Fibroblast of mammary gland (primary cell): Measurements from ENCODE around the gene MAOA.

ENCODE experiments used
- DNase-seq: peaks from one replicate; pipeline ENCODE4 v3.0.0-alpha.2; 2010; ENCODE audit warnings: low read depth
- H3K4me3 ChIP-seq: 2 replicates; pipeline ENCODE4 v1.5.1; 2011; ENCODE audit warnings: low read depth, mild to moderate bottlenecking, low read length, moderate library complexity; ENCODE audit not compliant: control insufficient read depth
- CTCF ChIP-seq: conservative IDR thresholded peaks from 2 replicates; pipeline ENCODE4 v1.5.1; 2011; ENCODE audit warnings: low read depth, low read length, inconsistent platforms; ENCODE audit not compliant: control insufficient read depth, insufficient read depth

MAOA gene

GRCh38 chrX:43745938-43746721 is 90.0 kb downstream of the MAOA start:
- TF ChIP-seq CTCF: no peak

GRCh38 chrX:43747476-43747875 is 91.4 kb downstream of the MAOA start:
- no peak for DNase-seq
- TF ChIP-seq CTCF: no peak
- no peak overlapping the region for H3K4me3 ChIP-seq

More at GRCh38 chrX:43745938-43746721, 90.0 kb downstream of the MAOA start:
- no peak overlapping the region for H3K4me3 ChIP-seq
- peak; percentile 25 for DNase-seq

GRCh38 chrX:43750248-43750676 is 94.2 kb downstream of the MAOA start:
- H3K4me3 ChIP-seq: no peak overlapping the region
- DNase-seq: peak; percentile 75
- peak; percentile 46 for TF ChIP-seq CTCF

- TF ChIP-seq CTCF: no peak
- no peak overlapping the region for H3K4me3 ChIP-seq
- peak; percentile 29 for DNase-seq
Measured at GRCh38 chrX:43753637-43754036, 97.5 kb downstream of the MAOA start.

- no peak for TF ChIP-seq CTCF
- DNase-seq: no peak
- H3K4me3 ChIP-seq: no peak overlapping the region
Measured at GRCh38 chrX:43756076-43756475, 100.0 kb downstream of the MAOA start.

- TF ChIP-seq CTCF: no peak
Measured at GRCh38 chrX:43758044-43758443, 101.9 kb downstream of the MAOA start.

More at GRCh38 chrX:43758044-43758443, 101.9 kb downstream of the MAOA start:
- no peak overlapping the region for H3K4me3 ChIP-seq
- no peak for DNase-seq
